ENCODE measurements around the gene C1orf146. TPM values are rescaled to one million over a fixed set of nuclear protein-coding genes. Genes with fewer than 3 reads are reported as not detected.

The C1orf146 gene
- total and polyA plus RNA-seq, 2 donors (not counting 1 experiment from before 2014, with no cell fraction given), result not detected

GRCh38 chr1:92203105-92203504 is 14.6 kb upstream of the C1orf146 start:
- no peaks in the 10 kb centered on the region for H3K9me3 ChIP-seq (ENCODE audit: control extremely low read depth in 1 of 3, control insufficient read depth in 2 of 3, insufficient read depth in 1 of 3, low read length in 2 of 3)
- no peak overlapping the region for H3K9ac ChIP-seq (ENCODE audit: low read length)
- intact Hi-C loops (cut with micrococcal nuclease), result no loop called here
- no peaks in the 10 kb centered on the region for H3K4me1 ChIP-seq (ENCODE audit: control insufficient read depth in 2 of 2, insufficient read depth in 2 of 2, low read length in 2 of 2)
- TF ChIP-seq CTCF (IDR thresholded peaks at IDR 0.05) (no peak), EZH2 (IDR thresholded peaks at IDR 0.05; ENCODE audit: borderline replicate concordance, insufficient read depth, low read depth, low read length, poor library complexity, severe bottlenecking) (no peak)
- no peaks in the 10 kb centered on the region for H4K20me1 ChIP-seq (ENCODE audit: control insufficient read depth, insufficient read depth, low read length, poor library complexity, severe bottlenecking)
- DNase-seq (no peak), ATAC-seq (ENCODE audit: low read depth) (no peak)
- Mint-ChIP-seq H3K27me3 (peaks cover 3% of the 10 kb centered on the region), H3K27ac (no peak overlapping the region), H3K4me3 (no peak overlapping the region), H3K4me1 (no peaks in the 10 kb centered on the region), H3K9me3 (ENCODE audit: insufficient read depth) (no peaks in the 10 kb centered on the region)
- no peak overlapping the region for H3K4me3 ChIP-seq (ENCODE audit: control extremely low read depth in 1 of 5, extremely low read depth in 1 of 5, insufficient read depth in 1 of 5, low read depth in 2 of 5, low read length in 4 of 5)
- H2AFZ ChIP-seq (ENCODE audit: insufficient read depth, low read depth, low read length, poor library complexity, severe bottlenecking), result no peak overlapping the region
- CTCF ChIA-PET, result no interaction called here
- POLR2A ChIA-PET, result no interaction called here
- H3K79me2 ChIP-seq (ENCODE audit: control insufficient read depth, insufficient read depth, low read length), result no peaks in the 10 kb centered on the region
- no peaks in the 10 kb centered on the region for H3K36me3 ChIP-seq (replicated peaks in 1 of 2; ENCODE audit: control extremely low read depth in 1 of 2, control insufficient read depth in 1 of 2, extremely low read depth in 1 of 2, insufficient read depth in 2 of 2, low read length in 1 of 2)
- no peak overlapping the region for H3K27ac ChIP-seq (ENCODE audit: low read length in 2 of 2)
- H3K4me2 ChIP-seq (replicated peaks; ENCODE audit: low read depth, low read length, poor library complexity, severe bottlenecking), result no peak overlapping the region
- no peaks in the 10 kb centered on the region for H3K27me3 ChIP-seq (replicated peaks in 1 of 4; ENCODE audit: control extremely low read depth in 1 of 4, control insufficient read depth in 3 of 4, insufficient read depth in 4 of 4, low read length in 3 of 4)

DNA sequence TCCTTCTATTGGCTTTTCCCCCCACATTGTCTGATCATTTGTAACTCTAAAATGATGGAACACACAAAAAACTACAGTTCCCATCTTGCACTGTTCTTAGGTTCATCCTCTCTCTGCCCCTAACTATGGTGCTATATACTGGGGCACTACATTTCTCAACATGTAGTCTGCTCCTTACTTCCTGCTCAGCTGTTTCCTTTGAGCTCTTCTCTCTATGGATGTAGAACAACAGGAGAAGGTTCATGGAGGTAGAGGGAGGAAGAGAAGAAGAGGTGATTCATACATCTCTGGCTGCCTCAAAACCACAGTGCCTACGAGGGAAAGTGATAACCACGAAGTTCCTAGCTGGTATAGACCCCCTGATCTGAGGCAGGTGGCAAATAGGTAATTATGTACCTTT is 7.0 kb upstream of the C1orf146 start:
- ATAC-seq (ENCODE audit: low read depth) (no peak), DNase-seq (no peak)
- intact Hi-C loops (cut with micrococcal nuclease), result no loop called here
- Histone ChIP-seq H3K27ac (ENCODE audit: low read length in 2 of 2) (no peak overlapping the region), H3K4me1 (ENCODE audit: control insufficient read depth in 2 of 2, insufficient read depth in 2 of 2, low read length in 2 of 2) (no peaks in the 10 kb centered on the region), H3K4me2 (replicated peaks; ENCODE audit: low read depth, low read length, poor library complexity, severe bottlenecking) (no peak overlapping the region), H2AFZ (ENCODE audit: insufficient read depth, low read depth, low read length, poor library complexity, severe bottlenecking) (no peak overlapping the region), H3K9me3 (ENCODE audit: control extremely low read depth in 1 of 3, control insufficient read depth in 2 of 3, insufficient read depth in 1 of 3, low read length in 2 of 3) (no peaks in the 10 kb centered on the region), H3K9ac (ENCODE audit: low read length) (no peak overlapping the region), H3K36me3 (replicated peaks in 1 of 2; ENCODE audit: control extremely low read depth in 1 of 2, control insufficient read depth in 1 of 2, extremely low read depth in 1 of 2, insufficient read depth in 2 of 2, low read length in 1 of 2) (no peaks in the 10 kb centered on the region), H3K4me3 (ENCODE audit: control extremely low read depth in 1 of 5, extremely low read depth in 1 of 5, insufficient read depth in 1 of 5, low read depth in 2 of 5, low read length in 4 of 5) (no peak overlapping the region), H3K27me3 (replicated peaks in 1 of 4; ENCODE audit: control extremely low read depth in 1 of 4, control insufficient read depth in 3 of 4, insufficient read depth in 4 of 4, low read length in 3 of 4) (no peaks in the 10 kb centered on the region), H3K79me2 (ENCODE audit: control insufficient read depth, insufficient read depth, low read length) (no peaks in the 10 kb centered on the region), H4K20me1 (ENCODE audit: control insufficient read depth, insufficient read depth, low read length, poor library complexity, severe bottlenecking) (no peaks in the 10 kb centered on the region)
- H3K4me3 Mint-ChIP-seq, result no peak overlapping the region
- H3K27ac Mint-ChIP-seq, result no peak overlapping the region
- CTCF ChIA-PET, result no interaction called here
- H3K4me1 Mint-ChIP-seq, result no peaks in the 10 kb centered on the region
- POLR2A ChIA-PET, result no interaction called here
- H3K9me3 Mint-ChIP-seq (ENCODE audit: insufficient read depth), result no peaks in the 10 kb centered on the region
- H3K27me3 Mint-ChIP-seq, result peaks cover 5% of the 10 kb centered on the region
- WGBS (ENCODE audit: insufficient coverage), result 20% methylated on average over 2 of the region's 2 CpGs
- TF ChIP-seq EZH2 (IDR thresholded peaks at IDR 0.05; ENCODE audit: borderline replicate concordance, insufficient read depth, low read depth, low read length, poor library complexity, severe bottlenecking) (no peak), CTCF (IDR thresholded peaks at IDR 0.05) (no peak)
